Left ventricle myocardium inferior (tissue), 1 donor: ENCODE data around the gene SLC9A4. TPM values are rescaled to one million over a fixed set of nuclear protein-coding genes. Genes with fewer than 3 reads are reported as not detected.

Experiments used
- DNase-seq: peaks from one replicate; pipeline ENCODE4 v3.0.0-alpha.2; 2020
- H3K27ac ChIP-seq: fragments of 200-600 bp; replicated peaks from 2 replicates; pipeline ENCODE4 v1.8.0; 2021
- H3K27me3 ChIP-seq: fragments of 200-600 bp; 2 replicates; pipeline ENCODE4 v1.8.0; 2021; ENCODE audit warnings: low read depth
- H3K36me3 ChIP-seq: fragments of 200-600 bp; 2 replicates; pipeline ENCODE4 v1.8.0; 2021
- H3K4me1 ChIP-seq: fragments of 200-600 bp; 2 replicates; pipeline ENCODE4 v1.8.0; 2021
- H3K4me3 ChIP-seq: fragments of 200-600 bp; 2 replicates; pipeline ENCODE4 v1.8.0; 2021; ENCODE audit warnings: mild to moderate bottlenecking, moderate library complexity
- H3K9me3 ChIP-seq: fragments of 200-600 bp; replicated peaks from 2 replicates; pipeline ENCODE4 v1.8.0; 2021
- intact Hi-C: fragments of 100-400 bp; cut with micrococcal nuclease; formaldehyde crosslinking; loops from one replicate; pipeline ENCODE4 v1.11.0; 2022
- total RNA-seq: library from RNA; stranded (reverse); fragmentation: NEBNext Ultra II Directional; extraction: Animal tissue kit (Norgen Biotek cat#: 25700); gene quantifications from one replicate; pipeline ENCODE4 v1.2.1, GENCODE V29; 2021
- TF ChIP-seq, protein P1 (sequence below): fragments of 200-600 bp; IDR thresholded peaks from 2 replicates; pipeline ENCODE4 v1.8.0; 2021; ENCODE audit warnings: antibody characterized with exemption, mild to moderate bottlenecking, borderline replicate concordance
- donor health status: DM: no; HTN: yes; CAD: no; lungs with severe emphysema.

Gene SLC9A4
- total RNA-seq, 1 donor from 2014 or later = not detected

DNA sequence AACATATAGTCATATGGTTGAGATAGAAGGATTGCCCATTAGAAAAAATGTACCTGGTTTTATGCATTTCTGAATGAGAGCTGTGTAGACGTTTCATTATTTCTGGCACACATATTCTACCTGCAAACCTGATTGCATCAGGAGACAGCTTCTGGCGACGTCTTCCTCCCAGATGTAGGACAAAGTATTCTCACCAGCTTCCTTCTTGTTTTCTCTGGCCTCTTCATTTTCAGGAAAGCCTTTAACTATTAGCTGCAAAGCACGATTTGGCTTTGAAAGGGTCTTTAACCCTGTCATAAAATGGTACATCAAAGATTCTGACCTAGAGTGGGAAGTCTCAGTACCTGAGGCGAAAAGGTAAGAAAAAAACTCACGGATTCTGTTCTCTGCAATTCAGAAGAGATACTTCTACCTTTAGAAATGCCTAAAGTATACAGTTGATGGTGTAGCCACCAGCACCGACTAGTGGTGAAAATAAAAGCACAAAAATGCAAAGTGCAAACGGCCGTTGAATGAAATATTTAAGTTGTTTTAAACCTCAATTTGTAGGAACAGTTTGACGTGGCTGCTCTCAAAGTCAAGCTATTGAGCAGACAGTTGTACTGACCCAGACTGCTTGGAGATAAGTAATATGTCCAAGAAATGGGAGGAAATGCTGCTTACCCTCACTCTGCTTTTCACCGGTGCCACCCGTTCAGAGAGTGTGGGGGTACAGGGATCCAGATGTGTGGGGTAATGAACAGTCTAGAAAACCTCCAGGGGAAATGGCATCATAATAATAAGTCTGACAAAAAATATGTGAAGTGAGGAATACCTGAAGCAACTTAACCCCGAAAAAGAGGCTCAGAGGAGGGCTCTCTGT lies 29.8 kb upstream of the SLC9A4 start:
- peaks cover 7% of the 10 kb centered on the region for H3K27me3 ChIP-seq
- no peak overlapping the region for H3K4me3 ChIP-seq
- DNase-seq = no peak
- H3K9me3 ChIP-seq = no peaks in the 10 kb centered on the region
- peaks cover 5% of the 10 kb centered on the region for H3K4me1 ChIP-seq
- no peaks in the 10 kb centered on the region for H3K36me3 ChIP-seq
- H3K27ac ChIP-seq = no peak overlapping the region
- TF ChIP-seq, protein P1, sequence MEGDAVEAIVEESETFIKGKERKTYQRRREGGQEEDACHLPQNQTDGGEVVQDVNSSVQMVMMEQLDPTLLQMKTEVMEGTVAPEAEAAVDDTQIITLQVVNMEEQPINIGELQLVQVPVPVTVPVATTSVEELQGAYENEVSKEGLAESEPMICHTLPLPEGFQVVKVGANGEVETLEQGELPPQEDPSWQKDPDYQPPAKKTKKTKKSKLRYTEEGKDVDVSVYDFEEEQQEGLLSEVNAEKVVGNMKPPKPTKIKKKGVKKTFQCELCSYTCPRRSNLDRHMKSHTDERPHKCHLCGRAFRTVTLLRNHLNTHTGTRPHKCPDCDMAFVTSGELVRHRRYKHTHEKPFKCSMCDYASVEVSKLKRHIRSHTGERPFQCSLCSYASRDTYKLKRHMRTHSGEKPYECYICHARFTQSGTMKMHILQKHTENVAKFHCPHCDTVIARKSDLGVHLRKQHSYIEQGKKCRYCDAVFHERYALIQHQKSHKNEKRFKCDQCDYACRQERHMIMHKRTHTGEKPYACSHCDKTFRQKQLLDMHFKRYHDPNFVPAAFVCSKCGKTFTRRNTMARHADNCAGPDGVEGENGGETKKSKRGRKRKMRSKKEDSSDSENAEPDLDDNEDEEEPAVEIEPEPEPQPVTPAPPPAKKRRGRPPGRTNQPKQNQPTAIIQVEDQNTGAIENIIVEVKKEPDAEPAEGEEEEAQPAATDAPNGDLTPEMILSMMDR = peak; percentile 71
- intact Hi-C loops = loop anchor here (10.0 kb wide), 1 partner anchor 548 kb away; no protein-coding TSS in a partner anchor

DNA sequence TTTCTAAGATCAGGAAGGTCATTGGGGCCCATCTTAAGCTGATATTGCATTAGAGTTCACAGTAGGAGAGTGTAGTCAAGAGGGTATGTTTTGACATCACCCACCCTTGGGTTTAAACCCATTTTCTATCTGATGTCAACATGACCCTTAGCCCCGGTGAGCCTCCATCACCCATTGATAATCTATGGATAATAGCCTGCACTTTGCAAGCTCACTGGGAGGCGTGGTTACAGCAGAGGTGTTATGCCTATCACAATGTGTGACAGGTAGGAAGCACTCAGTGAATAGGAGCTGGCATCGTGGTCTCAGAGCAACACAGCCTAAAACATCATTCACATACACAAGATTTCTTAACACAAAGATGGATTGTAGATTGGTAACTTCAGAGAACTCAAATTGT lies 28.8 kb upstream of the SLC9A4 start:
- Histone ChIP-seq H3K9me3 (no peaks in the 10 kb centered on the region), H3K27me3 (peaks cover 7% of the 10 kb centered on the region), H3K36me3 (no peaks in the 10 kb centered on the region), H3K27ac (no peak overlapping the region), H3K4me3 (no peak overlapping the region), H3K4me1 (peaks cover 5% of the 10 kb centered on the region)
- DNase-seq = no peak
- intact Hi-C loops = loop anchor here (10.0 kb wide), 1 partner anchor 549 kb away; no protein-coding TSS in a partner anchor
- TF ChIP-seq, protein P1 = no peak

DNA sequence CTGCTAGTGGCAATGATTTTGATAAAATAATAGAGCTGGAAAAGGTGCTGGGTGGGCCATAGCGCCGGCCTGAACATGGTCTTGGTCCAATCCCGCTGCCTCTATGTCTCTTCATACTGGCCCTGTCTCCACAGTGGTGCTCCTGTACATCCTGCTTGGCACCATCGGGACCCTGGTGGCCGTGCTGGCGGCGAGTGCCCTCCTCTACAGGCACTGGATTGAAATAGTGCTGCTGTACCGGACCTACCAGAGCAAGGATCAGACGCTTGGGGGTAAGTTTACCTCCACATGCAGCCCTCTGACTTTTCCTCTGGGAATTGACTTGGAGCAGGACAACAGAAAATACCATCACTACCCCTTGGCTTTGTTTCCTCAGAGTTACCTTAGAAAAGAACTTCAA lies 26.1 kb upstream of the SLC9A4 start:
- H3K9me3 ChIP-seq = no peaks in the 10 kb centered on the region
- DNase-seq = no peak
- no peak overlapping the region for H3K27ac ChIP-seq
- H3K4me1 ChIP-seq = peaks cover 5% of the 10 kb centered on the region
- intact Hi-C loops = loop anchor here (10.0 kb wide), 1 partner anchor 552 kb away; no protein-coding TSS in a partner anchor
- H3K36me3 ChIP-seq = no peaks in the 10 kb centered on the region
- TF ChIP-seq, protein P1 = no peak
- H3K4me3 ChIP-seq = no peak overlapping the region
- H3K27me3 ChIP-seq = peaks cover 7% of the 10 kb centered on the region

DNA sequence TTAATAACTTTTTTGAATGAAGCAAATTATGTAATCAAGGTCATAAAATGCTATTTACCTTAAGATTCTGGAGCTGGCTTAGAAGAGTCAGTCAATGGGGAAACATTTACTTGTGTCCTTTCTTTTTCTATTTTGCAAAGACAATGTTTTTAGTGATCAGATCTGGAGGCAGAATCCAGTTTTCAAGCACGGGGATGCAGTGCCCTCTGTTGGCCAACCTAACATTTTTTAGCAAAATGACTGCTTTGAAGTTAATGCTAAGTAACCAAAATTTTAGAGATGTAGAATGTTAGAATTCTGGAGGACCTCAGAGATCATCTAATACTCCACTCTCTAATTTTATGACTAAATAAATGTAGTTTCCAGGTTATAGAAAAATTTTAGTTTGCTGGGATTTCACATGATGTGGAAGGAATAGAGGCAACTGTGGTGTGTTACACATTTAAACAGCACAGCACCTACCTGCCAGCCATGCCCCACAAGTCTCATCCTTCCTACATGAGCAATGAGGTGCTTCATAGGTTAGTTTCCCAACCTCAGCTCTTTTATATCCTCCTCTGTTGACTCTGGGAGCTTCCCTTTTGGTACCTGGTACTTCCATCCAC lies 23.6 kb upstream of the SLC9A4 start:
- Histone ChIP-seq H3K27ac (no peak overlapping the region), H3K9me3 (no peaks in the 10 kb centered on the region), H3K4me3 (no peak overlapping the region), H3K27me3 (peaks cover 2% of the 10 kb centered on the region), H3K4me1 (no peaks in the 10 kb centered on the region), H3K36me3 (no peaks in the 10 kb centered on the region)
- intact Hi-C loops = loop anchor here (10.0 kb wide), 1 partner anchor 555 kb away; no protein-coding TSS in a partner anchor
- TF ChIP-seq, protein P1 = peak; percentile 69
- no peak for DNase-seq

DNA sequence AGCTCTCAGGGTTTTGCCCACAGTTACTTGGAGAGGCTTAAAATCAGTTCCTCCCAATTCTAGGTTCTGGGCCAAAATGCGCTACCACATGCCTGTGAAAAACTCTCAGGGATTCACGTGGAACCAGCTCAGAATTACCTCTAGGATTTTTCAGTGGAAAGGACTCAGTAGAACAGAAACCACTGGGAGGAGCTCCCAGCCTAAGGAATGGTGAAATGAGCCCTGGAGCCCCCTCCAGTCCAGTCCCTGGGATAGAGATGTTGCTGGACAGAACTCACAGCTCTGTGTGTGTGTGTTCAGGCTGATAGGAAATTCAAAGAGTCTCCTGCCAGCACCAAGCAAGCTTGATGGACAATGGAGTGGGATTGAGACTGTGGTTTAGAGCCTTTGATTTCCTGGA lies 21.1 kb upstream of the SLC9A4 start:
- H3K36me3 ChIP-seq = no peaks in the 10 kb centered on the region
- no peak for DNase-seq
- no peak overlapping the region for H3K4me3 ChIP-seq
- H3K27ac ChIP-seq = no peak overlapping the region
- peaks cover 13% of the 10 kb centered on the region for H3K9me3 ChIP-seq
- TF ChIP-seq, protein P1 = no peak
- intact Hi-C loops = no loop called here
- no peaks in the 10 kb centered on the region for H3K4me1 ChIP-seq
- H3K27me3 ChIP-seq = no peaks in the 10 kb centered on the region
